Sigmoid colon (tissue), 7 donors: ENCODE data around the gene PRIM2. TPM values are rescaled to one million over a fixed set of nuclear protein-coding genes. Genes with fewer than 3 reads are reported as not detected.
"Not testable (repeated sequence)": the region's sequence is repeated elsewhere in the genome, so short reads cannot be mapped to it uniquely, and the experiment has no call there.

Source experiments
- DNase-seq: peaks from one replicate; pipeline ENCODE4 v3.0.0-alpha.2; 2019
- H3K27ac ChIP-seq, 4 donors: fragments of 200-600 bp; sonication (generic); one replicate each; pipeline ENCODE4 v1.5.1; 2016 to 2019; ENCODE audit warnings: mild to moderate bottlenecking in 1 of 4
- H3K27me3 ChIP-seq, 3 donors: fragments of 200-600 bp; sonication (generic); one replicate each; pipeline ENCODE4 v1.5.1; 2019; ENCODE audit warnings: mild to moderate bottlenecking in 1 of 3
- H3K36me3 ChIP-seq, 4 donors: fragments of 200-600 bp; sonication (generic); one replicate each; pipeline ENCODE4 v1.5.1; 2016 to 2019
- H3K4me1 ChIP-seq, 4 donors: fragments of 200-600 bp; sonication (generic); one replicate each; pipeline ENCODE4 v1.5.1; 2017 to 2019
- H3K4me3 ChIP-seq, 4 donors: fragments of 200-600 bp; sonication (generic); one replicate each; pipeline ENCODE4 v1.5.1; 2017 to 2019; ENCODE audit warnings: mild to moderate bottlenecking in 2 of 4, moderate library complexity in 1 of 4
- H3K9me3 ChIP-seq, 4 donors: fragments of 200-600 bp in 3 of 4; sonication (generic) in 3 of 4; one replicate each; pipeline versions ENCODE4 v1.5.1 to v1.6.1; 2013 to 2019
- CTCF ChIP-seq, 4 experiments: fragments of 450-650 bp in 3 of 4; fragments of 200-600 bp in 1 of 4; IDR thresholded peaks; one replicate each; pipeline ENCODE4 v1.5.1; 2016 to 2019; ENCODE audit warnings: antibody characterized with exemption in 4 of 4, mild to moderate bottlenecking in 3 of 4, moderate library complexity in 2 of 4
- EP300 ChIP-seq, 4 donors: sonication (generic); formaldehyde crosslinking; IDR thresholded peaks; one replicate each; pipeline ENCODE4 v1.6.1; 2017; ENCODE audit warnings: antibody characterized with exemption in 4 of 4
- POLR2A ChIP-seq, 2 donors: fragments of 450-650 bp; IDR thresholded peaks; one replicate each; pipeline ENCODE4 v1.6.1; 2016; ENCODE audit warnings: antibody characterized with exemption in 2 of 2, mild to moderate bottlenecking in 2 of 2, moderate library complexity in 2 of 2
- POLR2AphosphoS5 ChIP-seq, 4 donors: sonication (generic); formaldehyde crosslinking; IDR thresholded peaks; one replicate each; pipeline ENCODE4 v1.6.1; 2017; ENCODE audit warnings: antibody characterized with exemption in 4 of 4
- WGBS, 2 donors: extraction: QIAGEN DNeasy Blood & Tissue Kit; methylation state at CpG; one replicate each; pipeline ENCODE4 v1.1.7; 2013; 5-methylcytosine and 5-hydroxymethylcytosine counted together
- intact Hi-C: fragments of 100-400 bp; cut with DNase I; formaldehyde crosslinking; loops from one replicate; pipeline ENCODE4 v1.15.1; 2023
- polyA plus RNA-seq, 3 donors: library from polyadenylated mRNA; stranded (reverse); fragments of 200-250 nt; gene quantifications; one replicate each; pipeline ENCODE4 v1.2.3, GENCODE V29; 2013
- total RNA-seq, 4 donors: library from RNA; depleted of rRNA; stranded (reverse); fragments of >200 nt; gene quantifications; one replicate each; pipeline ENCODE4 v1.1.0, GENCODE V29; 2016
- donor health status: healthy with polysubstance abuse.
- donor health status: Bipolar disorder and iron deficiency.
- donor health status: healthy.

Gene PRIM2
- total and polyA plus RNA-seq, 7 donors: 3.6 to 14.7 (median 10.7) TPM

DNA sequence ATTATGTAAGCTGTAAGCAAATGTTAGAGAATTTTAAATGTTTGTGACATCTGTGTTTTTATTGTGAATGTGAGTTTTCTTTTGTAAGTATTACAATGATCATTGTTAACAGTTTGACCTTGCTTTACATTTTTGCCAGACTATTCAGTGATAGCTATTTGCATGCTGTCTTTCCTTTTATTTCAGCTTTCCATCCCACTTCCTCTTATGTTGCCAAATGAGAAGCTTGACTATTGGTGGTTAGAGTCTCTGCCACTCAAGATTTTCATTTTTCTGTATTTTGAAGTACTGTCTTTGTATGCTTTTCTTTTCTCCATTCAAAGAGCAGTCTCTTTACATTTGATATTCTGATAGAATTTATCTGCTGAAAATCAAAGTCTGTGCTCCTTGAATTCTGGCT is 104.1 kb downstream of the PRIM2 start:
- no peak for DNase-seq
- TF ChIP-seq CTCF (IDR thresholded peaks at IDR 0.05) (no peak), POLR2AphosphoS5 (IDR thresholded peaks at IDR 0.05) (no peak), POLR2A (IDR thresholded peaks at IDR 0.05) (no peak), EP300 (IDR thresholded peaks at IDR 0.05) (no peak)
- intact Hi-C loops: no loop called here
- H3K4me3 ChIP-seq: no peak overlapping the region
- H3K36me3 ChIP-seq: no peaks in the 10 kb centered on the region
- peaks cover 0 to 2% (median 0%) of the 10 kb centered on the region in 4 donors for H3K9me3 ChIP-seq
- H3K27me3 ChIP-seq: no peaks in the 10 kb centered on the region
- H3K27ac ChIP-seq: no peak overlapping the region
- H3K4me1 ChIP-seq: no peaks in the 10 kb centered on the region

DNA sequence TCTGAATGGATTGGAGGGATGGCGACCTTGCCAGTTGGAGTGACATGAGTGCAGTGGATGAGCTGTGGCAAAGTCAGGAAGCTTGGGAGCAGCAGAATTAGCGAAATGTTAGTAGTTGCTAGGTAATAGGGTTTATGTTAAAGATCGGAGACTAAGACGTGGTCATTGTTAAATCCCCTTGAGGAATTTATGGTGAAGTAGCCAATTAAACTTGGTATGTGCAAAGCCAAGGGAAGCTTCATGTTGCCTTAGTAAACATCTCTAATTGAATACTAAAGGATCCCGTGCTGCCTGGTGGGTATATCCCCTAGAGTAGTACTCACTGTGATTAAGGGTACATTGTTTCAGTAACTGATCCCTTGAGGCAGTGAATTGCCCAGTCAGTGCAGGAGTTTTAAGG is 106.0 kb downstream of the PRIM2 start:
- no peaks in the 10 kb centered on the region for H3K4me1 ChIP-seq
- 88 to 93% methylated on average over 5 of the region's 5 CpGs for WGBS, 2 donors
- TF ChIP-seq EP300 (IDR thresholded peaks at IDR 0.05): no peak
- TF ChIP-seq POLR2A (IDR thresholded peaks at IDR 0.05): no peak
- no peak for TF ChIP-seq CTCF (IDR thresholded peaks at IDR 0.05)
- no peak for TF ChIP-seq POLR2AphosphoS5 (IDR thresholded peaks at IDR 0.05)
- no peaks in the 10 kb centered on the region for H3K27me3 ChIP-seq
- intact Hi-C loops: no loop called here
- no peak overlapping the region for H3K27ac ChIP-seq
- H3K9me3 ChIP-seq: no peaks in the 10 kb centered on the region
- H3K4me3 ChIP-seq: no peak overlapping the region
- no peaks in the 10 kb centered on the region for H3K36me3 ChIP-seq
- DNase-seq: no peak

DNA sequence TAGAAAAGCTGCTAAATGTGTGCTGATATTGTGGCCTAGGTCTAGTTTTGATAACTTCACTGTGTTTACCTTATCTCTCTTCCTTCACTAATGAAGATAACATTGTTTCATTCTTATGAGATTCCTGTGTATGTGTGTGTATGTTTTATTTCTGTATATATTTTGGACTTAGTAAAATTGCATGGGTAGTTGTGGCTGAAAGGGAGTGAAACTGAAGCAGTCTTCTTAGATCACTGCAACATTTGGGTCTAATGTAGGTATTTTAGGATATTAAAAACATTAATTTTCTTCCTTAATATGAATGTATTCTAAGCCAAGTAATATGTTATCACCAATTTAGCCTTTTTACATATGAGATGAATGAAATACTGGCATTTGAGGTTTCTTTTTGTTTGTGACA is 114.3 kb downstream of the PRIM2 start:
- H3K27ac ChIP-seq, DNase-seq, H3K4me3 ChIP-seq, H3K27me3 ChIP-seq, H3K9me3 ChIP-seq, intact Hi-C loops, H3K36me3 ChIP-seq: not testable (repeated sequence)
- H3K4me1 ChIP-seq: peaks cover 0 to 30% (median 24%) of the 10 kb centered on the region in 4 donors

- no peak overlapping the region for H3K4me3 ChIP-seq
- intact Hi-C loops: no loop called here
- no peak for TF ChIP-seq POLR2A (IDR thresholded peaks at IDR 0.05)
- TF ChIP-seq CTCF (IDR thresholded peaks at IDR 0.05): no peak
- TF ChIP-seq EP300 (IDR thresholded peaks at IDR 0.05): no peak
- no peak for TF ChIP-seq POLR2AphosphoS5 (IDR thresholded peaks at IDR 0.05)
- DNase-seq: no peak
- peaks cover 0 to 30% (median 24%) of the 10 kb centered on the region in 4 donors for H3K4me1 ChIP-seq
- H3K36me3 ChIP-seq: no peaks in the 10 kb centered on the region
- H3K27me3 ChIP-seq: no peaks in the 10 kb centered on the region
- H3K9me3 ChIP-seq: no peaks in the 10 kb centered on the region
- 65 to 84% methylated on average over 2 of the region's 2 CpGs for WGBS, 2 donors
- H3K27ac ChIP-seq: no peak overlapping the region
Measured at GRCh38 chr6:57432157-57432556, 114.7 kb downstream of the PRIM2 start.

- TF ChIP-seq EP300 (IDR thresholded peaks at IDR 0.05): no peak
- TF ChIP-seq POLR2AphosphoS5 (IDR thresholded peaks at IDR 0.05): no peak
- no peak for TF ChIP-seq CTCF (IDR thresholded peaks at IDR 0.05)
- TF ChIP-seq POLR2A (IDR thresholded peaks at IDR 0.05): no peak
- H3K9me3 ChIP-seq: no peaks in the 10 kb centered on the region
- no peaks in the 10 kb centered on the region for H3K27me3 ChIP-seq
- no peak overlapping the region for H3K4me3 ChIP-seq
- WGBS, 2 donors: 63 to 82% methylated on average over 4 of the region's 4 CpGs
- no peaks in the 10 kb centered on the region for H3K36me3 ChIP-seq
- intact Hi-C loops: no loop called here
- peak overlapping the region in 2 of 4 donors; percentile 38 to 55 for H3K27ac ChIP-seq
- peaks cover 0 to 30% (median 24%) of the 10 kb centered on the region in 4 donors for H3K4me1 ChIP-seq
- no peak for DNase-seq
Measured at GRCh38 chr6:57432919-57433684, 115.7 kb downstream of the PRIM2 start.

- H3K4me3 ChIP-seq, H3K9me3 ChIP-seq, H3K27me3 ChIP-seq, intact Hi-C loops, H3K36me3 ChIP-seq, DNase-seq: not testable (repeated sequence)
- 98% methylated on average over 9 of the region's 9 CpGs for WGBS, 2 donors
- peaks cover 0 to 30% (median 24%) of the 10 kb centered on the region in 4 donors for H3K4me1 ChIP-seq
- peak overlapping the region in 2 of 4 donors; percentile 38 to 55 for H3K27ac ChIP-seq
Measured at GRCh38 chr6:57433790-57434189, 116.4 kb downstream of the PRIM2 start.
